ENCODE results near the gene RARS1.
"Not testable (repeated sequence)": the region's sequence is repeated elsewhere in the genome, so short reads cannot be mapped to it uniquely, and the experiment has no call there.

RARS1 gene

DNA sequence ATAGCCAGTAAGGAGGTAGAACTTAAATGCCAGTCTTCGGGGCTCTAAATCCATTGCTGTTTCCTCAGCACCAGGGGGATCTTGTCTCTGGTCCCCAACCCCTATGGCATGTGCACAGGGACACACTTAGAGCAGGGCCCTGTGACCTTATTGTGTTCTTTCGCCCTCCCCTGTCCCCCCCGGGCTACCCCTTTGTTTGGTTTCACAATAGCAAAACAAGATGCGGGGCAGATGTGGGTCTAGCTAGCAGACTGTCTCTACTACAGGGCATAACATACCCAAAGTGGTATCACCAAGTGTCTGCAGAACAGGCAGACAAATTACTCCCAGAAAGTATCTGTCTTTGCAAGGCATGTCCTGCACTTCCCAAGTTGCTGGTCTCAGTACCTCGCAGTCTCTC, 44.9 kb downstream of the RARS1 start:
- Histone ChIP-seq H3K27me3 (ENCODE audit: insufficient read depth, poor library complexity, severe bottlenecking) (peaks cover 16% of the 10 kb centered on the region), H3K27ac (replicated peaks) (no peak overlapping the region), H3K4me3 (replicated peaks; ENCODE audit: insufficient read depth, low read length) (no peak overlapping the region)
- no peak for DNase-seq (ENCODE audit: low read depth in 1 of 2, low spot score in 1 of 2)
- TF ChIP-seq POLR2AphosphoS5 (IDR thresholded peaks at IDR 0.05; ENCODE audit: low read depth) (no peak), SPI1 (IDR thresholded peaks at IDR 0.05; ENCODE audit: borderline replicate concordance, low read depth) (no peak)
- TF ChIP-seq, protein P1, sequence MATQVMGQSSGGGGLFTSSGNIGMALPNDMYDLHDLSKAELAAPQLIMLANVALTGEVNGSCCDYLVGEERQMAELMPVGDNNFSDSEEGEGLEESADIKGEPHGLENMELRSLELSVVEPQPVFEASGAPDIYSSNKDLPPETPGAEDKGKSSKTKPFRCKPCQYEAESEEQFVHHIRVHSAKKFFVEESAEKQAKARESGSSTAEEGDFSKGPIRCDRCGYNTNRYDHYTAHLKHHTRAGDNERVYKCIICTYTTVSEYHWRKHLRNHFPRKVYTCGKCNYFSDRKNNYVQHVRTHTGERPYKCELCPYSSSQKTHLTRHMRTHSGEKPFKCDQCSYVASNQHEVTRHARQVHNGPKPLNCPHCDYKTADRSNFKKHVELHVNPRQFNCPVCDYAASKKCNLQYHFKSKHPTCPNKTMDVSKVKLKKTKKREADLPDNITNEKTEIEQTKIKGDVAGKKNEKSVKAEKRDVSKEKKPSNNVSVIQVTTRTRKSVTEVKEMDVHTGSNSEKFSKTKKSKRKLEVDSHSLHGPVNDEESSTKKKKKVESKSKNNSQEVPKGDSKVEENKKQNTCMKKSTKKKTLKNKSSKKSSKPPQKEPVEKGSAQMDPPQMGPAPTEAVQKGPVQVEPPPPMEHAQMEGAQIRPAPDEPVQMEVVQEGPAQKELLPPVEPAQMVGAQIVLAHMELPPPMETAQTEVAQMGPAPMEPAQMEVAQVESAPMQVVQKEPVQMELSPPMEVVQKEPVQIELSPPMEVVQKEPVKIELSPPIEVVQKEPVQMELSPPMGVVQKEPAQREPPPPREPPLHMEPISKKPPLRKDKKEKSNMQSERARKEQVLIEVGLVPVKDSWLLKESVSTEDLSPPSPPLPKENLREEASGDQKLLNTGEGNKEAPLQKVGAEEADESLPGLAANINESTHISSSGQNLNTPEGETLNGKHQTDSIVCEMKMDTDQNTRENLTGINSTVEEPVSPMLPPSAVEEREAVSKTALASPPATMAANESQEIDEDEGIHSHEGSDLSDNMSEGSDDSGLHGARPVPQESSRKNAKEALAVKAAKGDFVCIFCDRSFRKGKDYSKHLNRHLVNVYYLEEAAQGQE (IDR thresholded peaks at IDR 0.05; ENCODE audit: insufficient replicate concordance, low read depth), result no peak
- TF ChIP-seq, protein P2, sequence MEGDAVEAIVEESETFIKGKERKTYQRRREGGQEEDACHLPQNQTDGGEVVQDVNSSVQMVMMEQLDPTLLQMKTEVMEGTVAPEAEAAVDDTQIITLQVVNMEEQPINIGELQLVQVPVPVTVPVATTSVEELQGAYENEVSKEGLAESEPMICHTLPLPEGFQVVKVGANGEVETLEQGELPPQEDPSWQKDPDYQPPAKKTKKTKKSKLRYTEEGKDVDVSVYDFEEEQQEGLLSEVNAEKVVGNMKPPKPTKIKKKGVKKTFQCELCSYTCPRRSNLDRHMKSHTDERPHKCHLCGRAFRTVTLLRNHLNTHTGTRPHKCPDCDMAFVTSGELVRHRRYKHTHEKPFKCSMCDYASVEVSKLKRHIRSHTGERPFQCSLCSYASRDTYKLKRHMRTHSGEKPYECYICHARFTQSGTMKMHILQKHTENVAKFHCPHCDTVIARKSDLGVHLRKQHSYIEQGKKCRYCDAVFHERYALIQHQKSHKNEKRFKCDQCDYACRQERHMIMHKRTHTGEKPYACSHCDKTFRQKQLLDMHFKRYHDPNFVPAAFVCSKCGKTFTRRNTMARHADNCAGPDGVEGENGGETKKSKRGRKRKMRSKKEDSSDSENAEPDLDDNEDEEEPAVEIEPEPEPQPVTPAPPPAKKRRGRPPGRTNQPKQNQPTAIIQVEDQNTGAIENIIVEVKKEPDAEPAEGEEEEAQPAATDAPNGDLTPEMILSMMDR (IDR thresholded peaks at IDR 0.05; ENCODE audit: insufficient read depth, low read length), result no peak

DNA sequence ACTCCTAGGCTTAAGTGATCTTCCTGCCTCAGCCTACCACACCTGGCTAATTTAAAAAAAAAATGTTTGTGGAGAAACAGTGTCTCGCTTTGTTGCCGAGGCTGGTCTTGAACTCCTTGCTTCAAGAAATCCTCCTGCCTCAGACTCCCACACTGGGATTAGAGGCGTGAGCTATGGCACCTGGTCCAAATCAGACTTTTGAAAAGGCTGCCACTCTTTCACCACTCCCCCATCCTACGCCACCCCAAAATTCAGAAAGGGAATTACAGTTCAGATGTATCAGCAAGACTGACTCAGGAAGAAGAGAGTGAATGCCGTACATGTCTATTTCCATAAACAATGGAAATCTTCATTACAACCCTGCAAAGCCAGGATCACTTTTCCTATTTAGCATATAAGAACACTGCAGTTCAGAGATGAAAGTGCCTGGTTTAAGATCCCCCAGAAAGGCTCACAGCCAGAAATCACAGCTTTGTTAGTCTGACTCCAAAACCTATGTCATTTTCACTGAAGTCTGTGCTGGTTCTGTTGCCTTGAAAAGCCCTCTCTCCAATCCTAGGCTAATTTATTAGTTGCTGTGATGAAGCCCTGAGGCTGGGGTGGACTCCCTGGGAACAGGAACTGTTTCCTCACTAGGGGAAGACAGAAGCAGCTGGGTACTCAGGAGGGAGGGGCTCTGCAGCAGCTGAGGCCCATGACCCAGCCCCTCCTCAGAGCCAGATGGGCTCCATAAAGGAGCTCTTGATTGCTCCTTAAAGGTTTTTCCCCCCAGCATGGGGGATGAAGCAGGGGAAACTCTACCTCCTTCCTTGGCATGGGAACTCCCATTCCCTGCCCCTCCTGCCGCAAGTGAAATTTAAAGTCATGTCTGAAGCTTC, 46.0 kb downstream of the RARS1 start:
- TF ChIP-seq, protein P2 (IDR thresholded peaks at IDR 0.05; ENCODE audit: insufficient read depth, low read length), result no peak
- TF ChIP-seq, protein P1 (IDR thresholded peaks at IDR 0.05; ENCODE audit: insufficient replicate concordance, low read depth), result no peak
- TF ChIP-seq POLR2AphosphoS5 (IDR thresholded peaks at IDR 0.05; ENCODE audit: low read depth), result no peak
- no peak for TF ChIP-seq GABPA (IDR thresholded peaks at IDR 0.05; ENCODE audit: low read depth)
- TF ChIP-seq SPI1 (IDR thresholded peaks at IDR 0.05; ENCODE audit: borderline replicate concordance, low read depth), result no peak
- H3K27me3 ChIP-seq (ENCODE audit: insufficient read depth, poor library complexity, severe bottlenecking), result peaks cover 16% of the 10 kb centered on the region
- H3K27ac ChIP-seq (replicated peaks), result no peak overlapping the region
- no peak for DNase-seq (ENCODE audit: low read depth in 1 of 2, low spot score in 1 of 2)
- no peak overlapping the region for H3K4me3 ChIP-seq (replicated peaks; ENCODE audit: insufficient read depth, low read length)

DNA sequence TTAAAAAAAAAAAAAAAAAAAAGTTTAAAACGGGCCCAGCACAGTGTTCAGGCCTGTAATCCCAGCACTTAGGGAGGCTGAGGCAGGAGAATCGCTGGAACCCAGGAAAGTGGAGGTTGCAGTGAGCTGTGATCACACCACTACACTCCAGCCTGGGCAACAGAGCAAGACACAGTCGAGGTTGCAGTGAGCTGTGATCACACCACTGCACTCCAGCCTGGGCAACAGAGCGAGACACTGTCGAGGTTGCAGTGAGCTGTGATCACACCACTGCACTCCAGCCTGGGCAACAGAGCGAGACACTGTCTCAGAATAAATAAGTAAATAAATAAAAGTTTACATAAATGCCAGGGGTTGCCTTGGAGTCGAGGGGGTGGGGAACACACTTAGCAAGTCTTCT, 48.1 kb downstream of the RARS1 start:
- DNase-seq (ENCODE audit: low read depth in 1 of 2, low spot score in 1 of 2); H3K4me3 ChIP-seq (replicated peaks; ENCODE audit: insufficient read depth, low read length); H3K27ac ChIP-seq (replicated peaks): not testable (repeated sequence)
- peaks cover 14% of the 10 kb centered on the region for H3K27me3 ChIP-seq (ENCODE audit: insufficient read depth, poor library complexity, severe bottlenecking)

DNA sequence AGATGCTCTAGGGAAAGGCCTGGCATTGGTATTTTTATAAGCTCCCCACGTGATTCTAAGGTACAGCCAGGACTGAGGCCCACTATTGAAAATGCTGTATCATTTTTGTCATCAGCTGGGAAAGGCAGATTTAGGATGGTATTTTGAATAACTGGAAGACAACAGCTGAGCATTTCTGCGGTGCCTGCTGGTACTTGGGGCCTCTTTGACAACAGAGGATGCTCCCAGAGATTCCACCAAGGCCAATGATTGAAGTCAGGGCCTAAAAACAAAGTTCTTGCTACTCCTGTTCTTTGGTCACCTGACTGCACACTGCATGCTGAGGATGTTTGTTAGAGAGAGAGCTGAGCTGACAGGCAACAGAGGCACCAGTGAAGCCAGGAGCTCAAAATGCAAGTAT, 50.9 kb downstream of the RARS1 start:
- no peak for TF ChIP-seq SPI1 (IDR thresholded peaks at IDR 0.05; ENCODE audit: borderline replicate concordance, low read depth)
- H3K4me3 ChIP-seq (replicated peaks; ENCODE audit: insufficient read depth, low read length), result no peak overlapping the region
- DNase-seq (ENCODE audit: low read depth in 1 of 2, low spot score in 1 of 2), result no peak
- H3K27me3 ChIP-seq (ENCODE audit: insufficient read depth, poor library complexity, severe bottlenecking), result no peaks in the 10 kb centered on the region
- no peak overlapping the region for H3K27ac ChIP-seq (replicated peaks)

DNA sequence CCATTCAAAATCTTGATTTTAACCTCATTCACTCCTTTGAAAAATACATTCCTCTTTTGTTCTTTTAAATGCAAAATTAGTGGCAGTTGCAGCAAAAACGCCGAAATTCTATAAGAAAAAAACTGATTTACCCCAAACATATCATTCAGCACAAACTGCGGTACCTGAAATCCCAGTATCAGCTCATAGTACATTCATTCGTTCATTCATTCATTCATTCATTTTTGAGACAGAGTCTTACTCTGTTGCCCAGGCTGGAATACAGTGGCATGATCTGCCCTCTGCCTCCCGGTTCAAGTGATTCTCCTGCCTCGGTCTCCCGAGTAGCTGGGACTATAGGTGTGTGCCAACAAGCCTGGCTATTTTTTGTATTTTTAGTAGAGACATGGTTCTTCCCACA, 63.3 kb downstream of the RARS1 start:
- no peak for DNase-seq (ENCODE audit: low read depth in 1 of 2, low spot score in 1 of 2)
- no peak overlapping the region for H3K27ac ChIP-seq (replicated peaks)
- TF ChIP-seq GABPA (IDR thresholded peaks at IDR 0.05; ENCODE audit: low read depth) (no peak), SPI1 (IDR thresholded peaks at IDR 0.05; ENCODE audit: borderline replicate concordance, low read depth) (no peak), POLR2AphosphoS5 (IDR thresholded peaks at IDR 0.05; ENCODE audit: low read depth) (no peak)
- TF ChIP-seq, protein P1 (IDR thresholded peaks at IDR 0.05; ENCODE audit: insufficient replicate concordance, low read depth), result no peak
- TF ChIP-seq, protein P2 (IDR thresholded peaks at IDR 0.05; ENCODE audit: insufficient read depth, low read length), result no peak
- H3K27me3 ChIP-seq (ENCODE audit: insufficient read depth, poor library complexity, severe bottlenecking), result no peaks in the 10 kb centered on the region
- no peak overlapping the region for H3K4me3 ChIP-seq (replicated peaks; ENCODE audit: insufficient read depth, low read length)
